ENCODE results near the gene PCSK5. TPM values are rescaled to one million over a fixed set of nuclear protein-coding genes. Genes with fewer than 3 reads are reported as not detected.

PCSK5 gene
- total RNA-seq, 1 experiment from 2014 or later, result 7.5 TPM

DNA sequence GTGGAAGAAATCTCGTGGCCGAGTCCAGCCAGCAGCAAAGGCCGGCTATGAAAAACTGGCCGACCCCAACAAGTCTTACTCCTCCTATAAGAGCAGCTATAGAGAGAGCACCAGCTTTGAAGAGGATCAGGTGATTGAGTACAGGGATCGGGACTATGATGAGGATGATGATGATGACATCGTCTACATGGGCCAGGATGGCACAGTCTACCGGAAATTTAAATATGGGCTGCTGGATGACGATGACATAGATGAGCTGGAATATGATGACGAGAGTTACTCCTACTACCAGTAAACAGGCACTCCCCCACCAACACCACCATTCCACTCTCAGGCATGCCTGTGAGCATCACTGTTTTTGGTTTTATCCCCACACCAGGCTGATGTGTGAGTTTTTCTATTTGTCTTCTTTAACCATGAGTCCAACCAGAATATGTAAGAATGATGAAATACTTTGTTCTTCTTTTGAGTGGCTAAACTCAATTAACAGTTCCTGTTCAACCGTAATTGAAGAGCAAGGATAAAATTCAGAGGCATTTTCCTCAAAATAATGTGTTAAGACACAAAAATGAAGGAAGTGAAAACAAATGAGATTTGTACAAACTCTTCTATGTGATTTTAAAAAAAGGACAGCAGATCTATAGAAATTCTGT, 468.3 kb downstream of the PCSK5 start:
- H3K27ac ChIP-seq (ENCODE audit: insufficient read length, low read depth, low read length), result no peak overlapping the region
- Mint-ChIP-seq H3K9me3 (no peaks in the 10 kb centered on the region), H3K4me1 (no peaks in the 10 kb centered on the region), H3K4me3 (no peak overlapping the region), H3K36me3 (ENCODE audit: insufficient read depth in 1 of 3, low read depth in 3 of 3) (no peaks in the 10 kb centered on the region), H3K27ac (no peak overlapping the region), H3K27me3 (ENCODE audit: low read depth) (no peaks in the 10 kb centered on the region)
- no peak overlapping the region for H3K4ac ChIP-seq (ENCODE audit: low read depth, low read length)
- H2BK12ac ChIP-seq (ENCODE audit: insufficient read length, low read depth, low read length), result no peak overlapping the region
- no peak overlapping the region for H3K23ac ChIP-seq (ENCODE audit: insufficient read length, low read depth, low read length)
- H2AFZ ChIP-seq (ENCODE audit: low read length), result no peak overlapping the region
- no peaks in the 10 kb centered on the region for H4K20me1 ChIP-seq (ENCODE audit: control insufficient read depth, insufficient read depth, insufficient read length)
- TF ChIP-seq, protein P1, sequence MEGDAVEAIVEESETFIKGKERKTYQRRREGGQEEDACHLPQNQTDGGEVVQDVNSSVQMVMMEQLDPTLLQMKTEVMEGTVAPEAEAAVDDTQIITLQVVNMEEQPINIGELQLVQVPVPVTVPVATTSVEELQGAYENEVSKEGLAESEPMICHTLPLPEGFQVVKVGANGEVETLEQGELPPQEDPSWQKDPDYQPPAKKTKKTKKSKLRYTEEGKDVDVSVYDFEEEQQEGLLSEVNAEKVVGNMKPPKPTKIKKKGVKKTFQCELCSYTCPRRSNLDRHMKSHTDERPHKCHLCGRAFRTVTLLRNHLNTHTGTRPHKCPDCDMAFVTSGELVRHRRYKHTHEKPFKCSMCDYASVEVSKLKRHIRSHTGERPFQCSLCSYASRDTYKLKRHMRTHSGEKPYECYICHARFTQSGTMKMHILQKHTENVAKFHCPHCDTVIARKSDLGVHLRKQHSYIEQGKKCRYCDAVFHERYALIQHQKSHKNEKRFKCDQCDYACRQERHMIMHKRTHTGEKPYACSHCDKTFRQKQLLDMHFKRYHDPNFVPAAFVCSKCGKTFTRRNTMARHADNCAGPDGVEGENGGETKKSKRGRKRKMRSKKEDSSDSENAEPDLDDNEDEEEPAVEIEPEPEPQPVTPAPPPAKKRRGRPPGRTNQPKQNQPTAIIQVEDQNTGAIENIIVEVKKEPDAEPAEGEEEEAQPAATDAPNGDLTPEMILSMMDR (conservative IDR thresholded peaks at IDR 0.05), result no peak
- no peak overlapping the region for H2BK5ac ChIP-seq (ENCODE audit: insufficient read length, low read length)
- H3K56ac ChIP-seq (ENCODE audit: insufficient read length, low read depth, low read length), result no peak overlapping the region
- H2AK5ac ChIP-seq (ENCODE audit: insufficient read length, low read length), result no peak overlapping the region
- H3K9ac ChIP-seq (ENCODE audit: extremely low read depth, insufficient read length, low read length), result no peak overlapping the region
- no peak overlapping the region for H3K14ac ChIP-seq (ENCODE audit: insufficient read depth, low read length)
- H3T11ph ChIP-seq (ENCODE audit: low read length), result no peak overlapping the region
- H3K4me1 ChIP-seq (ENCODE audit: insufficient read depth, low read length), result no peaks in the 10 kb centered on the region
- no peak overlapping the region for H2BK15ac ChIP-seq (ENCODE audit: low read depth, low read length)
- no peak overlapping the region for H3K18ac ChIP-seq (ENCODE audit: insufficient read length, low read depth, low read length)
- H4K91ac ChIP-seq (ENCODE audit: insufficient read length, low read depth, low read length), result no peak overlapping the region
- H3K23me2 ChIP-seq (ENCODE audit: insufficient read length, low read depth, low read length, poor library complexity, severe bottlenecking), result no peaks in the 10 kb centered on the region
- no peak overlapping the region for H4K5ac ChIP-seq (ENCODE audit: insufficient read length, low read depth, low read length)
- no peaks in the 10 kb centered on the region for H3K79me1 ChIP-seq (ENCODE audit: insufficient read depth, low read depth, low read length, poor library complexity, severe bottlenecking)
- no peak overlapping the region for H2BK120ac ChIP-seq (ENCODE audit: low read depth, low read length, poor library complexity, severe bottlenecking)
- no peaks in the 10 kb centered on the region for H3K9me3 ChIP-seq (ENCODE audit: control insufficient read depth, low read depth, low read length)
- no peak overlapping the region for H3K4me2 ChIP-seq (ENCODE audit: insufficient read depth, insufficient read length, low read length)
- no peak for DNase-seq
- no peaks in the 10 kb centered on the region for H3K79me2 ChIP-seq (ENCODE audit: insufficient read depth, low read length)
- no peak overlapping the region for H2BK20ac ChIP-seq (ENCODE audit: low read depth, low read length, poor library complexity, severe bottlenecking)
- H4K8ac ChIP-seq (replicated peaks; ENCODE audit: insufficient read length, low read depth, low read length), result no peak overlapping the region
- no CpG with 5 or more reads among the region's 10 CpGs for WGBS (ENCODE audit: extremely low coverage, insufficient read length, low lambda C conversion rate)
- H3K27me3 ChIP-seq (ENCODE audit: insufficient read depth, low read length), result no peaks in the 10 kb centered on the region

Data from H9 (cell line).